Natural killer cell treated with Interleukin-12 subunit alpha and Interleukin-12 subunit beta and Interleukin-15 and Interleukin-18, amount 100 ng/mL, for 72 hours (primary cell): Measurements from ENCODE around the gene ACER3. TPM values are rescaled to one million over a fixed set of nuclear protein-coding genes. Genes with fewer than 3 reads are reported as not detected.
"Not testable (repeated sequence)": the region's sequence is repeated elsewhere in the genome, so short reads cannot be mapped to it uniquely, and the experiment has no call there.

Experiments used
- ATAC-seq, 2 donors: fragments of 150-1000 bp; cut with Tn5 transposase in 1 of 2; sonication (Bioruptor Pico), chemical (Tn5 transposase) in 1 of 2; 2 replicates each; pipeline ENCODE4 v1.10.0; 2021
- DNase-seq: peaks from one replicate; pipeline ENCODE4 v3.0.0; 2022; ENCODE audit warnings: low spot score
- H3K27ac Mint-ChIP-seq, 2 donors: 1 replicate in 1 of 2; 2 replicates in 1 of 2; pipeline ENCODE4 v1.8.0; 2022; ENCODE audit warnings: mixed read lengths in 2 of 2, mild to moderate bottlenecking in 1 of 2, moderate library complexity in 1 of 2
- H3K27me3 Mint-ChIP-seq, 2 donors: 1 replicate in 1 of 2; 2 replicates in 1 of 2; pipeline ENCODE4 v1.8.0; 2022; ENCODE audit warnings: mixed read lengths in 2 of 2
- H3K36me3 Mint-ChIP-seq: one replicate; pipeline ENCODE4 v1.8.0; 2022; ENCODE audit warnings: mixed read lengths
- H3K4me1 Mint-ChIP-seq, 2 donors: 1 replicate in 1 of 2; 2 replicates in 1 of 2; pipeline ENCODE4 v1.8.0; 2022; ENCODE audit warnings: low read depth in 2 of 2, mixed read lengths in 2 of 2, mild to moderate bottlenecking in 1 of 2
- H3K4me3 Mint-ChIP-seq: one replicate; pipeline ENCODE4 v1.8.0; 2022; ENCODE audit warnings: mixed read lengths
- H3K9me3 Mint-ChIP-seq: 2 replicates; pipeline ENCODE4 v1.8.0; 2022; ENCODE audit warnings: mixed read lengths
- total RNA-seq, 2 donors: library from RNA; stranded (reverse); gene quantifications; one replicate each; pipeline ENCODE4 v1.2.3, GENCODE V29; 2022

The ACER3 gene
- total RNA-seq, 2 donors from 2014 or later, result 16.3 to 16.8 TPM

- H3K27ac Mint-ChIP-seq, DNase-seq, H3K4me1 Mint-ChIP-seq, H3K4me3 Mint-ChIP-seq, H3K27me3 Mint-ChIP-seq, H3K9me3 Mint-ChIP-seq, H3K36me3 Mint-ChIP-seq, ATAC-seq: not testable (repeated sequence)
Measured at GRCh38 chr11:76901622-76902021, 40.9 kb downstream of the ACER3 start.

- Mint-ChIP-seq H3K9me3 (no peaks in the 10 kb centered on the region), H3K4me3 (no peak overlapping the region), H3K27me3 (no peaks in the 10 kb centered on the region), H3K4me1 (peaks cover 9% of the 10 kb centered on the region in 2 donors), H3K27ac (no peak overlapping the region), H3K36me3 (no peaks in the 10 kb centered on the region)
- ATAC-seq (no peak), DNase-seq (no peak)
Measured at GRCh38 chr11:76902121-76903014, 41.6 kb downstream of the ACER3 start.

GRCh38 chr11:76903325-76903724 lies 42.6 kb downstream of the ACER3 start:
- Mint-ChIP-seq H3K9me3 (no peaks in the 10 kb centered on the region), H3K27me3 (no peaks in the 10 kb centered on the region), H3K36me3 (no peaks in the 10 kb centered on the region), H3K27ac (no peak overlapping the region), H3K4me3 (no peak overlapping the region), H3K4me1 (peaks cover 9% of the 10 kb centered on the region in 2 donors)
- ATAC-seq, result no peak
- no peak for DNase-seq

GRCh38 chr11:76910620-76911414 lies 50.1 kb downstream of the ACER3 start:
- no peaks in the 10 kb centered on the region for H3K9me3 Mint-ChIP-seq
- H3K4me3 Mint-ChIP-seq, result no peak overlapping the region
- H3K4me1 Mint-ChIP-seq, result no peaks in the 10 kb centered on the region
- ATAC-seq, result no peak
- no peaks in the 10 kb centered on the region for H3K27me3 Mint-ChIP-seq
- H3K36me3 Mint-ChIP-seq, result peaks cover 5% of the 10 kb centered on the region
- H3K27ac Mint-ChIP-seq, result no peak overlapping the region
- DNase-seq, result no peak

- no peak for DNase-seq
- ATAC-seq, result no peak
- no peaks in the 10 kb centered on the region for H3K27me3 Mint-ChIP-seq
- H3K36me3 Mint-ChIP-seq, result peaks cover 5% of the 10 kb centered on the region
- no peak overlapping the region for H3K4me3 Mint-ChIP-seq
- no peaks in the 10 kb centered on the region for H3K9me3 Mint-ChIP-seq
- no peaks in the 10 kb centered on the region for H3K4me1 Mint-ChIP-seq
- H3K27ac Mint-ChIP-seq, result no peak overlapping the region
Measured at GRCh38 chr11:76911415-76911808, 50.7 kb downstream of the ACER3 start.

GRCh38 chr11:76916712-76917111 lies 56.0 kb downstream of the ACER3 start:
- Mint-ChIP-seq H3K36me3 (no peaks in the 10 kb centered on the region), H3K27ac (no peak overlapping the region), H3K9me3 (no peaks in the 10 kb centered on the region), H3K4me1 (peaks cover 0 to 8% of the 10 kb centered on the region in 2 donors), H3K27me3 (no peaks in the 10 kb centered on the region), H3K4me3 (no peak overlapping the region)
- DNase-seq, result no peak
- ATAC-seq, result no peak

- DNase-seq (no peak), ATAC-seq (no peak)
- Mint-ChIP-seq H3K4me3 (no peak overlapping the region), H3K27me3 (no peaks in the 10 kb centered on the region), H3K4me1 (peaks cover 0 to 8% of the 10 kb centered on the region in 2 donors), H3K36me3 (no peaks in the 10 kb centered on the region), H3K27ac (no peak overlapping the region), H3K9me3 (no peaks in the 10 kb centered on the region)
Measured at GRCh38 chr11:76918941-76919386, 58.2 kb downstream of the ACER3 start.

- Mint-ChIP-seq H3K4me1 (peaks cover 0 to 8% of the 10 kb centered on the region in 2 donors), H3K27ac (no peak overlapping the region)
Measured at GRCh38 chr11:76919467-76919866, 58.7 kb downstream of the ACER3 start.

GRCh38 chr11:76919887-76920746 lies 59.4 kb downstream of the ACER3 start:
- Mint-ChIP-seq H3K36me3 (no peaks in the 10 kb centered on the region), H3K4me3 (peak overlapping the region; percentile 10), H3K9me3 (no peaks in the 10 kb centered on the region), H3K27me3 (no peaks in the 10 kb centered on the region), H3K27ac (no peak overlapping the region), H3K4me1 (peaks cover 0 to 8% of the 10 kb centered on the region in 2 donors)
- peak; percentile 62 to 73 for ATAC-seq
- DNase-seq, result peak; percentile 66

More at GRCh38 chr11:76919467-76919866, 58.7 kb downstream of the ACER3 start:
- Mint-ChIP-seq H3K9me3 (no peaks in the 10 kb centered on the region), H3K4me3 (no peak overlapping the region), H3K27me3 (no peaks in the 10 kb centered on the region), H3K36me3 (no peaks in the 10 kb centered on the region)
- ATAC-seq (no peak), DNase-seq (no peak)

GRCh38 chr11:76927160-76927559 lies 66.4 kb downstream of the ACER3 start:
- Mint-ChIP-seq H3K4me3 (no peak overlapping the region), H3K27ac (no peak overlapping the region), H3K27me3 (no peaks in the 10 kb centered on the region), H3K4me1 (no peaks in the 10 kb centered on the region), H3K9me3 (no peaks in the 10 kb centered on the region), H3K36me3 (peaks cover 5% of the 10 kb centered on the region)
- no peak for DNase-seq
- ATAC-seq, result no peak

- H3K27ac Mint-ChIP-seq, result no peak overlapping the region
- DNase-seq (no peak), ATAC-seq (no peak)
- peaks cover 3% of the 10 kb centered on the region for H3K9me3 Mint-ChIP-seq
- no peaks in the 10 kb centered on the region for H3K4me1 Mint-ChIP-seq
- no peak overlapping the region for H3K4me3 Mint-ChIP-seq
- no peaks in the 10 kb centered on the region for H3K27me3 Mint-ChIP-seq
- peaks cover 18% of the 10 kb centered on the region for H3K36me3 Mint-ChIP-seq
Measured at GRCh38 chr11:76935042-76935441, 74.3 kb downstream of the ACER3 start.

GRCh38 chr11:76939219-76939631 lies 78.5 kb downstream of the ACER3 start:
- DNase-seq (no peak), ATAC-seq (no peak)
- Mint-ChIP-seq H3K36me3 (peaks cover 17% of the 10 kb centered on the region), H3K27ac (no peak overlapping the region), H3K4me3 (no peak overlapping the region), H3K4me1 (peaks cover 0 to 4% of the 10 kb centered on the region in 2 donors), H3K27me3 (no peaks in the 10 kb centered on the region), H3K9me3 (peaks cover 6% of the 10 kb centered on the region)

GRCh38 chr11:76944225-76944624 lies 83.5 kb downstream of the ACER3 start:
- Mint-ChIP-seq H3K4me1 (peaks cover 7 to 12% of the 10 kb centered on the region in 2 donors), H3K9me3 (peaks cover 3% of the 10 kb centered on the region), H3K4me3 (no peak overlapping the region), H3K27ac (no peak overlapping the region), H3K36me3 (peaks cover 22% of the 10 kb centered on the region), H3K27me3 (no peaks in the 10 kb centered on the region)
- ATAC-seq (no peak), DNase-seq (no peak)
